Urinary bladder (tissue), 4 donors: ENCODE results near the gene ATP5MC3. TPM values are rescaled to one million over a fixed set of nuclear protein-coding genes. Genes with fewer than 3 reads are reported as not detected.

ENCODE experiments used
- DNase-seq: peaks from one replicate; pipeline ENCODE4 v3.0.0-alpha.2; 2015; ENCODE audit errors: extremely low spot score
- H3K27ac ChIP-seq: one replicate; pipeline ENCODE4 v1.5.1; 2013; ENCODE audit warnings: low read depth, mild to moderate bottlenecking, moderate library complexity
- H3K36me3 ChIP-seq: one replicate; pipeline ENCODE4 v1.6.1; 2013; ENCODE audit warnings: mild to moderate bottlenecking, moderate library complexity; ENCODE audit not compliant: insufficient read depth
- H3K4me1 ChIP-seq: one replicate; pipeline ENCODE4 v1.6.1; 2013; ENCODE audit warnings: mild to moderate bottlenecking, moderate library complexity; ENCODE audit not compliant: insufficient read depth
- H3K4me3 ChIP-seq: one replicate; pipeline ENCODE4 v1.5.1; 2013; ENCODE audit warnings: low read depth, low read length
- WGBS: extraction: QIAGEN DNeasy Blood & Tissue Kit; methylation state at CpG from one replicate; pipeline ENCODE4 v1.1.7; 2013; 5-methylcytosine and 5-hydroxymethylcytosine counted together
- polyA plus RNA-seq: library from polyadenylated mRNA; stranded (reverse); fragments of 200-250 nt; gene quantifications from one replicate; pipeline ENCODE4 v1.2.3, GENCODE V29; 2013
- total RNA-seq: library from RNA; depleted of rRNA; stranded (reverse); fragments of >200 nt; gene quantifications from one replicate; pipeline ENCODE4 v1.2.3, GENCODE V29; 2014
- donor health status: healthy with polysubstance abuse.
- donor health status: healthy.

Gene ATP5MC3
- total and polyA plus RNA-seq, 2 donors, result 69.8 to 285 TPM

DNA sequence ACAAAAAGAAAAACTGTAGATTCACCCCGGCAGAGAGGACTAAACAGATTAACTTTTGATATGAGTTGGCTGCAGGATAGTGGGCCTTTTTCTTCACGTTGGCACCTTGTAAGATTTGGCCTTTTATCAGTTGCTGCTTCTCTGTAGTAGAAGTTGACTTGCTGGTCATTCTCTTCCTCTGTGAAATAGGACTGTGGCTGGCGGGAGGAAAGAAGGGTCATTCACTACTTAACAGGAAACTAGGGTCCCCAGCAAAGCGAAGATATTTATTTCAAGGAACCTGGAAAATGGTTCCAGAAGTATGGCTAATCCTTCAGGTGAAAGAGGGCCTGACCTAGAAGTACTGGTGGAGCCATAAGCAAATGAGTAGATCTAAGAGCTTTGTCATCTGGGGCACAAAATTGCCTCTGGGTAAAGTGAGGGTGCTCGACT, 383 bp upstream of the ATP5MC3 start:
- Histone ChIP-seq H3K36me3 (peaks cover 5% of the 10 kb centered on the region), H3K4me1 (no peaks in the 10 kb centered on the region), H3K4me3 (peak overlapping the region; percentile 71), H3K27ac (peak overlapping the region; percentile 46)
- DNase-seq, result no peak
- 63% methylated on average over 5 of the region's 5 CpGs for WGBS

DNA sequence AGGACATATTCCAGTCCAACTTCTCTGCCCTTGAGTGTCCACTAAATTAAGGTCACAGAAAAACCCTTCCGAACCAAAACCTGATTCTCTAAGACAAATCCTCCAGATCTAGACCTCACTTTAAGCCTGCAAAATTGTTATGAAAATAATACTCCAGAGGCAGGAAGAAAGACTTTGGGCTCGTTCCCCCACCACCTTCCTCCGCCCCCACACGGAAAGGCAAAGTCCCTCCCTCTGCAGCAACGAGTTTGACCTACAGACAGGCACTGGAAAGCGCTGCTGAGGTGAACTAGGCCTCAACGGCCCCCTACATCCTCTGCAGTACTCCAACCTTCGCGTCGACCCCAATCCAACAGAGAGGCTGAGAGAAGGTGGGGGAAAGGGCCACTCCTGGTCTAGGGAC, 808 bp downstream of the ATP5MC3 start:
- Histone ChIP-seq H3K4me3 (peak overlapping the region; percentile 71), H3K36me3 (peaks cover 5% of the 10 kb centered on the region), H3K4me1 (no peaks in the 10 kb centered on the region), H3K27ac (peak overlapping the region; percentile 85)
- DNase-seq, result no peak
- 6% methylated on average over 10 of the region's 10 CpGs for WGBS

DNA sequence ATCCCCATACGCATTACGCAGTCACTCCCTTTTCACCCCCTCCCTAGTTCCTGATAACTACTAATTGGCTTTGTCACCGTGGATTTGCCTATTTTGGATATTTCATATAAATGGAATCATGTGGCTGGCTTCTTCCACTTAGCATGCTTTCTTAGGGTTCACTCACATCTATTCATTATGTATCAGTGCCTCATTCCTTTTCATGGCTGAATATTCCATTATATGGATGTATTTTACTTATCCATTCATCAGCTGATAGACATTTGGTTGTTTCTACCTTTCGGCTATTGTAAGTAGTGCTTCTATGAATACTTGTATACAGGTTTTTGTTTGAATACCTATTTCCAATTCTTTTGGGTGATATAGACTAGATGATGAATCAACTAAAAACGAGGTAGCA, 4.9 kb downstream of the ATP5MC3 start:
- Histone ChIP-seq H3K36me3 (peaks cover 5% of the 10 kb centered on the region), H3K4me1 (no peaks in the 10 kb centered on the region), H3K4me3 (no peak overlapping the region), H3K27ac (no peak overlapping the region)
- DNase-seq, result no peak
- 64% methylated on average over 5 of the region's 5 CpGs for WGBS

DNA sequence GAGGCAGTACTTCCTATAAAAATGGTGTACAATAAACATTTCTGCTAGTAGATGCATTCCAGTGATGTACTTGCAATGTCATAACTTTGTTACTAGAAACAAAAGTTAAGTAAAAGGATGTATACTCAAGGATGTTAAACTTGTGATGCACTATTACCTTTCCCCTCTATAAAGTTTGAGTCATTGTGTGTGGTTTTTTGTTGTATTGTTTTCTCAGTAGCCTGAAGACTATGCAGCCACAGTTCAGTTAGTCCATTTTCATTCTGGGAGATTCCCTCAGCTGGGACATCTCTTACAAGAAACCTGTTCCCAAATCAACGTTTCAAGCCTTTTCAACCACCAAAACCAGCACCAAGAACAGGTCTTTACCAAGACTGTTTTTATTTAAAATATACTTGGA, 5.6 kb downstream of the ATP5MC3 start:
- Histone ChIP-seq H3K4me1 (no peaks in the 10 kb centered on the region), H3K4me3 (no peak overlapping the region), H3K27ac (no peak overlapping the region), H3K36me3 (peaks cover 5% of the 10 kb centered on the region)
- no peak for DNase-seq
- WGBS, result 64% methylated on average over 1 of the region's 1 CpG

DNA sequence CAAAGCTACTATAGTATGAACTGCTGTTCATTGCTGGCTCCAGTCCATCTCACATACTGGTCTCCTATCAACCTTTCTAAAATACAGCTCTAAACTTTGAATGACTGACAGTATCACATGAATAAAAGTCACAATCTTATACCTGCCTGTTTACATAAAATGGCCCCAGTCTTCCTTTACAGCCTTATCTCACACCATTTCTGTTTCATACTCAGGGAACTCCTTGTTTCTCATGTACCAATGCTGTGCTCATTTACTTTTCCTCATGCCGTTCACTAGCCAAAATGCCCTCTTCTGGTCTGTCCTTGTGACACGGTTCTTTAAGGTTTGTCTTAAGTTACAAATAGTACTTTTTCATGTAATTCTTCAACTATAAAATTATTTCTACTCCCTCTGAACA, 6.2 kb downstream of the ATP5MC3 start:
- H3K4me3 ChIP-seq, result no peak overlapping the region
- peaks cover 5% of the 10 kb centered on the region for H3K36me3 ChIP-seq
- no peak for DNase-seq
- 68% methylated on average over 2 of the region's 2 CpGs for WGBS
- H3K4me1 ChIP-seq, result no peaks in the 10 kb centered on the region
- no peak overlapping the region for H3K27ac ChIP-seq

DNA sequence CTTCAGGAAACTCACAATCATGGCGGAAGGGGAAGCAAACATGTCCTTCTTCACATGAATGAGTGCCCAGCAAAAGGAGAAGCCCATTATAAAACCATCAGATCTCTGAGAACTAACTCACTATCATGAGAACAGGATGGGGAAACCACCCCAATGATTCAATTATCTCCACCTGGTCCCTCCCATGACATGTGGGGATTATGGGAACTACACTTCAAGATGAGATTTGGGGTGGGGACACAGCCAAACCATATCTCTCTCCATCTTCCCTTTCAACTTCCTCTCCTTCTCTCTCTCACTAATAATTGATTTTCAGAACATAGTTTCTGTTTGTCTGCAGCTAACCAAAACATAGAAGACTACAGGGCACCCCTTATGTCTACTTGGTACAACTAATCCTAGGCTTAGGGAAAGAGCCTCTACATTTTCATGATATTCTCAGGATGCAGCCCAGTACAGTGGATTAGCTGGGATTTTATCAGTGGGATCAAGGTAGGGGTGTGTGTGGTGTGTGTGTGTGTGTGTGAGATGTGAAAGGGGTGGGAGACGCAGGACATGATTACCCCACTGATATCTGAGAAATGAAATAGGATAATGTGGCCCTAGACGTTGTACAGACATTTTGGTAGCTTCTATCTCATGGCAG, 10.7 kb downstream of the ATP5MC3 start:
- no peaks in the 10 kb centered on the region for H3K36me3 ChIP-seq
- DNase-seq, result no peak
- no peaks in the 10 kb centered on the region for H3K4me1 ChIP-seq
- no peak overlapping the region for H3K27ac ChIP-seq
- WGBS, result 77% methylated on average over 3 of the region's 3 CpGs
- no peak overlapping the region for H3K4me3 ChIP-seq

DNA sequence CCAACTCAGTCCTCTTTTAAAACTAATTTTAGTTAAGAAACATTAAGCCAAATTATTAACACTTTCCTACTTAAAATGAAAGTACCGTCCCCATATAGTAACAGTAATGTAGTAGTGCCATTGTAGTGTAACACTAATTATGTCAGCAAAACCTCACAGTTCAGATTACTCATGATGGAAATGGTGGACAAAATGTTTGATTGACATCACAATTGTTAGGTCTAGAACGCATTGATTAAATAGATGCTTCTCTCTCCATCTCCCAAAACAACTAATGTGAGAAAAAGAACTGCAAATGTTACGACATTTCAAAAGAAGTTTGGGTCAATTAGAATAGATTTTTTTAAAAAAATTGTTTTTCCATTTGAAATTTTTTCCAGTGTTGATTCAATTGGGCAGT, 12.3 kb downstream of the ATP5MC3 start:
- no peak overlapping the region for H3K27ac ChIP-seq
- no peaks in the 10 kb centered on the region for H3K4me1 ChIP-seq
- H3K36me3 ChIP-seq, result peaks cover 2% of the 10 kb centered on the region
- no peak overlapping the region for H3K4me3 ChIP-seq
- WGBS, result 54% methylated on average over 3 of the region's 3 CpGs
- DNase-seq, result no peak

DNA sequence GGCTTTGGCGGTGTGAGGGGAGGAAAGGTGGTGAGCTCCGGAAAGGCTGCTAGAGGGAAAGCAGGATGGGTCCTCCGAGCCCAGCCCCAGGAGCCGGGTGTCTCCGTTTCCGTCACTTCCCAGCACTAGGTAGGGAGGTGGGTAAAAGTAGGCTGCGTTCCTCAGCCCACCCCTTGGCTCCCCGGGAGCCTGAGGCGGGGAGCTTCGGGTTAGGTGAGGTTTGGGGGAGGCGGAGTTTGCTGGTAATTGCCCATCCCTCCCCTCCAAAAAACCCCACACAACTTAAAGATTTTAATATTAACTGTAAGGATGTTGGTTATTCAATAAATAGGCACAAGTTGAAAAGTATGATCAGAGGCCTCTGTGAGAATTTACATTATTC, 13.0 kb downstream of the ATP5MC3 start:
- H3K36me3 ChIP-seq, result peaks cover 2% of the 10 kb centered on the region
- H3K27ac ChIP-seq, result peak overlapping the region; percentile 81
- H3K4me3 ChIP-seq, result peak overlapping the region; percentile 56
- DNase-seq, result no peak
- no peaks in the 10 kb centered on the region for H3K4me1 ChIP-seq
- under 1% methylated on average over 11 of the region's 11 CpGs for WGBS

DNA sequence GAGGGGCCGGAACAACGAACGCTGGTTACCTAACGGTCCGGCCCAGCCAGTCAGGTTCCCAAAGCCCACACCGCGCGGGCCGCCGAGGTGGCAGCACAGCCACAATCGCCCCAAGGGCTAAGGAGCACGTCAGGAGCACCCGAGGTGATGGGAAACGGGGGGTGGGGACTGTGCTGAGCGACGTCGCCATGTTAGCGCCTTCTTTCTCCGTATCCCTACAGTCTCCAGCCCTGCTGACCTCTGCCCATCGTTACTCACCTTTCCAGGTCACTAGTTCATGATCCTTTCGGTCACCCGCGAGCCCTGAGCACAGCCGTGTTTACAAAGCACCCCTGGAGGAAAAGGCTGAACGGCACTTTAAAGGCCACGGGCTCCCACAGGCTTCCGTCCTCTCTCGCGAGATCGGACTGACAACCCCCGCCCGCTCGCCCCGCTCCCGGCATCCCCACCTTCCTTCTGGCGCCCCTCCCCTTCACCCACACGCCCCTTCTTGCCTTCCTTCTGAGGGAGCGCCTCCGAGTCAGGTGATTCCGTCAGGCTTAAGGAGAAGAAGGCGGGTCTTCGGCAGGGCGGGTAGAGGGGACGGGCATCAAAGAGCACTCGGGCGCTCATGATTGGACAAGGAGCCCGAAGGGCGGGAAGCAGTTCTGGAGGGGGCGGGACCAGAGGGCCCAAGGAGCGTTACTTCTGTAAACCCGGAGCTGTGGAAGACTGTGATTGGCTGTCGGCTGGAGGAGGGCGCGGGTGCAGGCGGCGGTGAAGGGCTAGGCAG, 13.5 kb downstream of the ATP5MC3 start, which contains the start of gene ATF2:
Gene ATF2, minus strand, starts transcription at position 412 of the 772 bp plus-strand sequence. CDS start 31,760 bp downstream, outside the sequence.
- under 1% methylated on average over 56 of the region's 56 CpGs for whole genome bisulfite sequencing
- peak within 1 kb of the TSS; percentile 93 for H3K27ac ChIP-seq
- no peaks in the 10 kb centered on the region for H3K4me1 ChIP-seq
- H3K4me3 ChIP-seq, result peak within 1 kb of the TSS; percentile 76
- peak; percentile 99 for DNase-seq
- H3K36me3 ChIP-seq, result peaks cover 2% of the 10 kb centered on the region

DNA sequence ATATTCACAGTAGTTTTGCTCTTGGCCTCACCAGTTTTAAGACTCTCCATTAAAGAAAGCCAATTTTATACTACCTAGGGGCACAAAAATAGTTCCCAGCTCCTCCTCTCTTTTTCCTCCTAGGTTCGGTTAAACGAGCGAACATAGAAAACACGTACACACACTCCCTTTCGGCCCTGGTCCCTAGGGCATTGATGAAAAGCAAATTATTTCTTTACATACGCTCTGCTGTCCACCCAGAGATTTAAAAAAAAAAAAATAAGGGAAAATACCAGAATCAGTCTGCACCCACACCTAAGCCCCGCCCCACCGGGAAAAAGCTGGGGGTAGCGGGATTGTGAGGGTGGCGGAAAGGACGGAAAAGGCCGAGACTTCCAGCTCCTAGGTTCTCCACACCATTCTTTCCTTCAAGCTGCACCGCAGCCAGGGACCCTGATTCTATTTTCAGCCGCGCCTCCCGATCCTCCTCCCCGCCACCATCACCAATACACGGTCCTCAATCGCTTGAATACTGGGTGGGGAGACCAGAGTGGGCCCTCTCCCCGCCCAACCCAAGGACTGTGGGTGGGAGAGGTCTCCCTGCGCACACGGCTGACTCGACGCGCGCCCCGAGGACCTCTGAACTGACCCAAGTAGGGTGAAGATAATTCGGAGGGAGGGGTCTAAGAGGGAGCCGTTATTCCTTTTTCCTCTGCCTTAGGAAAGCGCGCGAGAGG, 14.3 kb downstream of the ATP5MC3 start:
- Histone ChIP-seq H3K27ac (peak overlapping the region; percentile 93), H3K4me3 (peak overlapping the region; percentile 76), H3K36me3 (peaks cover 2% of the 10 kb centered on the region), H3K4me1 (no peaks in the 10 kb centered on the region)
- no peak for DNase-seq
- under 1% methylated on average over 32 of the region's 32 CpGs for WGBS

DNA sequence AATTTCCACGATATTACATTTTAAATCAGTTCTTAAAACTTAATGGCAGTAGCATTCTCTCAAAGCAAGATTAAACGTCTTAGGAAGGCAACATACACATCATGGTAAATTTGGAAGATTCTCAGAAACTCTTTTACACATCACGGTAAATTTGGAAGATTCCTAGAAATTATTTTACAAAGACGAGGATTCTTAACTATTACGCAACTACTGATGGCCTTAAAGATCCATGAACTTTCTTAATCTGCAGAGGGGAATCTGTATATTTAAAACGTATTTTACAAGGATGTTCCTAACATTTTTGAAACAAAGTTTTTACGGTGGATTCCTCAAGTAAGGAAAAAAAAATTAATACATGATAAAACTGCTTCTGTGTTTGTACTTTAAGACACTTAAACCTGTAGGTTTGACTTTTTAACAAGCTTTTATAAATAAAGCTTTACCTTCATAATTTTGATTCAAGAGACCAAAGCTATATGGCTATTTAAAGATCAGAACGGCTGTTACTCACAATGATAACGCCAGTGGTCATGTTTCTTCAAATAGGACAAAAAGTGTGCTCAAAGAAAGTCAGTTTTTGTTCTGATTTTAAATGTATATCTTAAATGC, 15.2 kb downstream of the ATP5MC3 start:
- peaks cover 2% of the 10 kb centered on the region for H3K36me3 ChIP-seq
- no peak overlapping the region for H3K27ac ChIP-seq
- WGBS, result 31% methylated on average over 9 of the region's 9 CpGs
- H3K4me3 ChIP-seq, result no peak overlapping the region
- DNase-seq, result no peak
- H3K4me1 ChIP-seq, result no peaks in the 10 kb centered on the region

DNA sequence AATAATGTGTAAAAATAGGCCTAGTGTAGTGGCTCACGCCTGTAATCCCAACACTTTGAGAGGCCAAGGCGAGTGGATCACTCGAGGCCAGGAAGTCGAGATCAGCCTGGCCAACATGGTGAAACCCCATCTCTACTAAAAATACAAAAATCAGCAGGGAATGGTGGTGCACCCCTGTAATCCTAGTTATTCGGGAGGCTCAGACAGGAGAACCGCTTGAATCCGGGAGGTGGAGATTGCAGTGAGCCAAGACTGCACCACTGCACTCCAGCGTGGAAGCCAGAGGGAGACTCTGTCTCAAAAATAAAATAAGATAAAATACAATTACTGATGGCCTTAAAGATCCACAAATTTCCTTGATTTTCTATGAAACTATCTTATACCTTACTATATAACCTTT, 17.3 kb downstream of the ATP5MC3 start:
- 97% methylated on average over 8 of the region's 8 CpGs for WGBS
- no peak for DNase-seq
- H3K4me1 ChIP-seq, result no peaks in the 10 kb centered on the region
- peaks cover 2% of the 10 kb centered on the region for H3K36me3 ChIP-seq
- no peak overlapping the region for H3K4me3 ChIP-seq
- no peak overlapping the region for H3K27ac ChIP-seq

DNA sequence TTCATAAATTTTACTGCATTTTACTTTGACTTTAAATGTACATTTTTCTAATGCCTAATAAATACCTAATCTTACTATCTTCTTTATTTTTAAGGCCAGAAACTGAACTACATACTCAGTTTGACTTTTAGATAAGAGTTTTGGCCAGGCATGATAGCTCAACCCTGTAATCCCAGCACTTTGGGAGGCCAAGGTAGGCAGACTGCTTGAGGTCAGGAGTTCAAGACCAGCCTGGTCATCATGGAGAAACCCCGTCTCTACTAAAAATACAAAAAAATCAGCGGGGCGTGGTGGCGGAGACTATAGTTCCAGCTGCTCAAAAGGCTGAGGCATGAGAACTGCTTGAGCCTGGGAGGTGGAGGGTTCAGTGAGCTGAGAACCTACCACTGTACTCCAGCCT, 22.6 kb downstream of the ATP5MC3 start:
- Histone ChIP-seq H3K36me3 (peaks cover 2% of the 10 kb centered on the region), H3K27ac (no peak overlapping the region), H3K4me3 (no peak overlapping the region), H3K4me1 (no peaks in the 10 kb centered on the region)
- WGBS, result 83% methylated on average over 4 of the region's 4 CpGs
- DNase-seq, result no peak
